Ureter (tissue), 1 donor: ENCODE data around the gene ATP4A. TPM values are rescaled to one million over a fixed set of nuclear protein-coding genes. Genes with fewer than 3 reads are reported as not detected.

Experiments used
- total RNA-seq: library from RNA; stranded (reverse); gene quantifications from one replicate; pipeline ENCODE4 v1.2.4, GENCODE V29; 2023
- donor health status: DM: yes; HTN: yes; CAD: no.

The ATP4A gene
- total RNA-seq, 1 donor from 2014 or later = not detected

Other genes starting within 250 kb of the ATP4A start
- gene CD22, start 234.5 kb downstream of the ATP4A start, total RNA-seq = 4.2 TPM
- not detected for gene FFAR1, start 215.8 kb downstream of the ATP4A start, total RNA-seq
- not detected for gene FFAR3, start 205.2 kb downstream of the ATP4A start, total RNA-seq
- not detected for gene GPR42, start 192.6 kb downstream of the ATP4A start, total RNA-seq
- 0.36 TPM for gene FFAR2, start 115.4 kb downstream of the ATP4A start, total RNA-seq
- gene KRTDAP, start 73.2 kb downstream of the ATP4A start, total RNA-seq = not detected
- gene DMKN, start 50.0 kb downstream of the ATP4A start, total RNA-seq = 131 TPM
- not detected for gene SBSN, start 35.3 kb downstream of the ATP4A start, total RNA-seq
- gene GAPDHS, start 30.2 kb downstream of the ATP4A start, total RNA-seq = not detected
- gene TMEM147, start 18.0 kb downstream of the ATP4A start, total RNA-seq = 113 TPM
- not detected for gene PMIS2, start 22.5 kb upstream of the ATP4A start, total RNA-seq
- 19.2 TPM for gene HAUS5, start 49.1 kb upstream of the ATP4A start, total RNA-seq
- gene RBM42, start 65.4 kb upstream of the ATP4A start, total RNA-seq = 66.6 TPM
- gene ETV2, start 78.1 kb upstream of the ATP4A start, total RNA-seq = 1.1 TPM
- gene COX6B1, start 84.7 kb upstream of the ATP4A start, total RNA-seq = 473 TPM
- 631 TPM for gene UPK1A, start 102.9 kb upstream of the ATP4A start, total RNA-seq
- not detected for gene ZBTB32, start 140.9 kb upstream of the ATP4A start, total RNA-seq
- 43.7 TPM for gene KMT2B, start 154.3 kb upstream of the ATP4A start, total RNA-seq
- gene IGFLR1, start 178.8 kb upstream of the ATP4A start, total RNA-seq = 14.7 TPM
- 32.9 TPM for gene U2AF1L4, start 181.8 kb upstream of the ATP4A start, total RNA-seq
- gene PSENEN, start 182.0 kb upstream of the ATP4A start, total RNA-seq = 81.1 TPM
- gene LIN37, start 184.9 kb upstream of the ATP4A start, total RNA-seq = 7.2 TPM
- gene HSPB6, start 193.4 kb upstream of the ATP4A start, total RNA-seq = 80.9 TPM
- 51.1 TPM for gene PROSER3, start 194.5 kb upstream of the ATP4A start, total RNA-seq
- 17.8 TPM for gene ARHGAP33, start 211.9 kb upstream of the ATP4A start, total RNA-seq
- gene PRODH2, start 249.2 kb upstream of the ATP4A start, total RNA-seq = not detected